Ishikawa (cell line): ENCODE data around the gene AKR1C3.

Source experiments
- CEBPB ChIP-seq: IDR thresholded peaks from 2 replicates; pipeline ENCODE4 v1.6.1; 2012
- CREB1 ChIP-seq: IDR thresholded peaks from 2 replicates; pipeline ENCODE4 v1.6.1; 2012; ENCODE audit warnings: low read depth
- EGR1 ChIP-seq: IDR thresholded peaks from 2 replicates; pipeline ENCODE4 v1.6.1; 2012
- EP300 ChIP-seq: IDR thresholded peaks from 2 replicates; pipeline ENCODE4 v1.6.1; 2012; ENCODE audit warnings: borderline replicate concordance
- FOXM1 ChIP-seq: IDR thresholded peaks from 2 replicates; pipeline ENCODE4 v1.6.1; 2012; ENCODE audit warnings: low read depth, borderline replicate concordance
- MAX ChIP-seq: IDR thresholded peaks from 2 replicates; pipeline ENCODE4 v1.6.1; 2012
- NFIC ChIP-seq: IDR thresholded peaks from 2 replicates; pipeline ENCODE4 v1.6.1; 2012
- RAD21 ChIP-seq: IDR thresholded peaks from 2 replicates; pipeline ENCODE4 v1.6.1; 2012; ENCODE audit warnings: low read depth
- TAF1 ChIP-seq: IDR thresholded peaks from 2 replicates; pipeline ENCODE4 v1.6.1; 2012; ENCODE audit warnings: low read depth, mild to moderate bottlenecking
- TCF12 ChIP-seq: IDR thresholded peaks from 2 replicates; pipeline ENCODE4 v1.6.1; 2012; ENCODE audit warnings: low read depth
- TEAD4 ChIP-seq: IDR thresholded peaks from 2 replicates; pipeline ENCODE4 v1.6.1; 2012
- USF1 ChIP-seq: IDR thresholded peaks from 2 replicates; pipeline ENCODE4 v1.6.1; 2012
- YY1 ChIP-seq: IDR thresholded peaks from 2 replicates; pipeline ENCODE4 v1.6.1; 2012; ENCODE audit warnings: low read depth
- ZBTB7A ChIP-seq: IDR thresholded peaks from 2 replicates; pipeline ENCODE4 v1.6.1; 2012; ENCODE audit warnings: low read depth
- TF ChIP-seq, protein P1 (sequence below): IDR thresholded peaks from 2 replicates; pipeline ENCODE4 v1.6.1; 2012; ENCODE audit warnings: low read depth, mild to moderate bottlenecking

AKR1C3 gene

GRCh38 chr10:5105626-5106025, 11.4 kb downstream of the AKR1C3 start:
- TF ChIP-seq USF1, result no peak
- no peak for TF ChIP-seq FOXM1
- no peak for TF ChIP-seq MAX
- TF ChIP-seq YY1, result no peak
- TF ChIP-seq CREB1, result no peak
- no peak for TF ChIP-seq NFIC
- no peak for TF ChIP-seq EP300
- TF ChIP-seq RAD21, result no peak
- no peak for TF ChIP-seq TEAD4
- TF ChIP-seq TCF12, result no peak
- no peak for TF ChIP-seq CEBPB

- TF ChIP-seq TEAD4 (no peak), FOXM1 (no peak), TCF12 (no peak), TAF1 (no peak)
Measured at GRCh38 chr10:5106553-5106952, 12.3 kb downstream of the AKR1C3 start.

DNA sequence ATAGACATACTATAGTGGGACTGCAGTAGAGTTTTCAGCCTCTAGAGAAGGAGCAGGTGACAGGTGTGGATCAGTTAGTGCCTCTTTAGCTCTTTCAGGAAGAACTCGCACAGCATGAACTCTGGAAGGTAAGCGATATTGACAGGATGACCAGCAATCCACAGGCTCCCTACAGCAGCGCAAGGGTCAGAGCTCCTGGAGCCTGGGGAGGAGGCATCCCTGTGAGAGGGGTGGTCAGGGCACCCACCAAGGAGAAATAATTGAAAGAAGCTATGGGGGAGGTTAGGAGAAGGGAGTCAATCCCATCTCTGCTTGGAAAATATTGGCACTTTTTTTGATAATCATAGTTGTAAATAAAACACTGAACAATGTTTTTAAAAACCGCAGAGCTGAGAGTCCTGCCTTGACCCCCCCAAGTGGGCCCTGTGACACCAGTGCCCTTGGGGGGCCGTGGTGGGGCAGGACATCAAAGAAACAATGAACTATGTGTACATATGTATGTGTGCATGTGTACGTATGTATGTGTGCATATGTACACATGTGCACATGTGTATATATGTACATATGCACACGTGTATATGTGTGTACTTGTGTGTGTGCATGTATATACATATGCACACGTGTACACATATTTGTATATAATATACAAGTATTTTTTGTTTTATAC, 13.8 kb downstream of the AKR1C3 start:
- TF ChIP-seq, protein P1, sequence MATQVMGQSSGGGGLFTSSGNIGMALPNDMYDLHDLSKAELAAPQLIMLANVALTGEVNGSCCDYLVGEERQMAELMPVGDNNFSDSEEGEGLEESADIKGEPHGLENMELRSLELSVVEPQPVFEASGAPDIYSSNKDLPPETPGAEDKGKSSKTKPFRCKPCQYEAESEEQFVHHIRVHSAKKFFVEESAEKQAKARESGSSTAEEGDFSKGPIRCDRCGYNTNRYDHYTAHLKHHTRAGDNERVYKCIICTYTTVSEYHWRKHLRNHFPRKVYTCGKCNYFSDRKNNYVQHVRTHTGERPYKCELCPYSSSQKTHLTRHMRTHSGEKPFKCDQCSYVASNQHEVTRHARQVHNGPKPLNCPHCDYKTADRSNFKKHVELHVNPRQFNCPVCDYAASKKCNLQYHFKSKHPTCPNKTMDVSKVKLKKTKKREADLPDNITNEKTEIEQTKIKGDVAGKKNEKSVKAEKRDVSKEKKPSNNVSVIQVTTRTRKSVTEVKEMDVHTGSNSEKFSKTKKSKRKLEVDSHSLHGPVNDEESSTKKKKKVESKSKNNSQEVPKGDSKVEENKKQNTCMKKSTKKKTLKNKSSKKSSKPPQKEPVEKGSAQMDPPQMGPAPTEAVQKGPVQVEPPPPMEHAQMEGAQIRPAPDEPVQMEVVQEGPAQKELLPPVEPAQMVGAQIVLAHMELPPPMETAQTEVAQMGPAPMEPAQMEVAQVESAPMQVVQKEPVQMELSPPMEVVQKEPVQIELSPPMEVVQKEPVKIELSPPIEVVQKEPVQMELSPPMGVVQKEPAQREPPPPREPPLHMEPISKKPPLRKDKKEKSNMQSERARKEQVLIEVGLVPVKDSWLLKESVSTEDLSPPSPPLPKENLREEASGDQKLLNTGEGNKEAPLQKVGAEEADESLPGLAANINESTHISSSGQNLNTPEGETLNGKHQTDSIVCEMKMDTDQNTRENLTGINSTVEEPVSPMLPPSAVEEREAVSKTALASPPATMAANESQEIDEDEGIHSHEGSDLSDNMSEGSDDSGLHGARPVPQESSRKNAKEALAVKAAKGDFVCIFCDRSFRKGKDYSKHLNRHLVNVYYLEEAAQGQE, result no peak
- TF ChIP-seq MAX (no peak), FOXM1 (no peak), EP300 (no peak), EGR1 (no peak), NFIC (no peak), YY1 (no peak), CREB1 (no peak), RAD21 (no peak), TAF1 (no peak), CEBPB (no peak), TEAD4 (no peak), USF1 (no peak), TCF12 (no peak), ZBTB7A (no peak)

DNA sequence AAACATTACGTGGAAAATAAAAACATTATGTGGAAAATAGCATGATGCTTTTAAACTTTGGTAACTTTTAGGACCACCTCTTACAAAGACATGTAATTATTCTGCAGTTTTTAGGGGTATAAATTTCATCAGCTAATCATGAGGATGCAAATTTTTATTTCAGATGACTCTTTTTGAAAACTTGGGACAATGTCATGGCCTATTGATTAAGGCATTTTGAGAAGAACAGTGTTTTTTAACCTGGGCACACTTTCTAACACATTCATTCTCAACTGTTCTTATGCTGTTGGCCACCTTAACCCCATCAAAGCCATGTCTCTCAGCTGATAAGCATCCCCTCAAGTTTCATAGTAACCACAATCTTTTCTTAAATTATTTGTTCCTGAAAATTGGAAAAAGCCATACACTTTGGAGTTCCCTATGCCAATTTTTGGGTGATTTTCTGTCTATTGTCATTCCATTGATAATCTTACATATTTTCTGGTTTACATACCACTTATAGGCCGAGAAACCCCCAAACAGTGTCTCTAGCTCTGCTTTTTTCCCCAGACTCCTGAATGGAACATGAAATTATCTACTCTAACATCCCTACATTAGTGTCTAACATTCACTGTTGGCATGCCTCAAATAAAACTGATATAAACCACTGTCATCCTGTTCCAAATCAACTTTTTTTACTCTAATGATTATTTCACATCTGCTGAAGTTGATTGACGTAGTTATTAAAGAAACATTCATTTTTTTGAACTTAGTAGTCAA, 14.6 kb downstream of the AKR1C3 start:
- no peak for TF ChIP-seq TEAD4
- no peak for TF ChIP-seq CREB1
- no peak for TF ChIP-seq YY1
- TF ChIP-seq TCF12, result no peak
- TF ChIP-seq CEBPB, result no peak
- no peak for TF ChIP-seq FOXM1
- no peak for TF ChIP-seq RAD21

GRCh38 chr10:5116621-5117020, 22.4 kb downstream of the AKR1C3 start:
- no peak for TF ChIP-seq EP300
- no peak for TF ChIP-seq USF1
- no peak for TF ChIP-seq CEBPB
- TF ChIP-seq MAX, result no peak
- no peak for TF ChIP-seq EGR1
- no peak for TF ChIP-seq NFIC
- TF ChIP-seq, protein P1, result no peak
- TF ChIP-seq TEAD4, result no peak
- TF ChIP-seq YY1, result no peak
- no peak for TF ChIP-seq CREB1
- no peak for TF ChIP-seq RAD21
- no peak for TF ChIP-seq FOXM1
- no peak for TF ChIP-seq TCF12
- TF ChIP-seq ZBTB7A, result no peak
- no peak for TF ChIP-seq TAF1
